Left lobe of liver (tissue), 2 donors: Measurements from ENCODE around the gene ARHGEF10L. TPM values are rescaled to one million over a fixed set of nuclear protein-coding genes. Genes with fewer than 3 reads are reported as not detected.

Source experiments
- ATAC-seq: fragments of 200-7000 bp; cut with Tn5 transposase; one replicate; pipeline ENCODE4 v1.9.1; 2020; ENCODE audit warnings: mild to moderate bottlenecking, moderate library complexity
- DNase-seq: peaks from one replicate; pipeline ENCODE4 v3.0.0-alpha.2; 2020; ENCODE audit warnings: low spot score
- total RNA-seq: library from RNA; stranded (reverse); gene quantifications from one replicate; pipeline ENCODE4 v1.2.1, GENCODE V29; 2021
- donor health status: DM: no; HTN: no; CAD: no; lungs with moderate emphysema.
- donor health status: DM: no; HTN: yes; CAD: no.

The ARHGEF10L gene
- total RNA-seq, 1 donor from 2014 or later: 126 TPM

GRCh38 chr1:17648457-17649145 lies 109.1 kb downstream of the ARHGEF10L start:
- DNase-seq: no peak
- ATAC-seq: no peak

DNA sequence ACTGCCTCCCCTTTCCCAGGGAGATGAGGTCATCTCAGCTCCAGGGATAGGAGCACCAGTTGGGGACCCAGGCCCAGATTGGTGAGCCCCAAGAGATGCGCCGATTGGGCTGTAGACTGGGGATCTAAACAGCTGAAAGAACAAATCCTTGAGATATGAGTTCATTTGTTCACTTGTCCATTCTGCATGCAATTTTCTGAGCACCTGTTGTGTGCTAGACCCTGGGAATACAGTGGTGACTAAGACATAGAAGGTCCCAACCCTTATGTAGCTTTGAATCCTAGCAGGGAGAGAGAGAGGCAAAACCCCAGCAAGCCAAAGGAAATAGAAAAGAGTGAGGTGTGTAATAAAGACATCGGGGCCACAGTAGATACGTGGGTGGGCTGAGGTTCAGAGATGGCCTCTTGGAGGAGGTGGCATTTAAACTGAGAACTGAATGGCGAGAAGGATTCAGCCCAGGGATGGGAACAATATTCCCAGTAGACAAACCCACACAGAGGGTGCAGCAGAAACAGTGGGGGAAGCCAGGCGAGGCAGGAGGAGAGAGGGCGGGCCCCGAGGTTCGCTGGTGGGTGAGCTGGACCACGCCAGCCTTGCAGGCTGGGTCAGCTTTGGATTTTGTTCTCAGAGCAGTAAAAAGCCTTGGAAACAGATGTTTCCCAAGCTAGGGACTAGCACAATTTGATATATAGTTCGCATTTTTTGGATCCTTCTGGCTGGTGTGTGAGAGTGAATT lies 110.0 kb downstream of the ARHGEF10L start:
- DNase-seq: no peak
- ATAC-seq: no peak

GRCh38 chr1:17653276-17653675 lies 113.8 kb downstream of the ARHGEF10L start:
- DNase-seq (no peak), ATAC-seq (no peak)

DNA sequence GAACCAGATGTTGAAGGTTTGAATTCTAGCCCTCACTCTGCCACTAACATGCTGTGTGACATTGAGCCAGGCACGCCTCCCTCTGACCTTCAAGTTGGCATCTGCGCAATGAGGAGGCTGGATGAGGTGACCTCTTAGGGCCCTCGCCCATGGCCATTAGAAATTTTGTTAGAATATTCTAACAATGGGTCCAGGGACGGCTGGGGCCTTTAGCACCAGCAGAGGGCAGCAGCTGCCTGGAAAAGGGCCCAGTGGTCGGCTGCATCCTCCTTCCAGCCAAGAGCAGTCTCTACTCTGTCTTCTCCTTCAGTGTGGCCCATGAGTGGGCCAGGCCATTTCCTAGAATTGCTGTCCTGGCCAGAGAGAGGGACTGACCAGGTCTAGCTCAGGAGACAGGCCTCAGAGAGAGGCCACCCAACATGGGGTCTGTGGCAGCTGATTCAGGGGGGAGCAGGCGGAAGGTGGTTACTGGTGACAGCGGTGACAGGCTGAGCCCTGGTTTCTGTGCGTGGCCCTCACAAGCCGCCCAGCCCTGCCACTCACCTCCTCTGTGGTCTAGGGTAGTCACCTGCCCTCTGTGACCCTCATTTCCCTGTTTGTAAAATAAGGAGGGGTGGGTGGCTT lies 114.3 kb downstream of the ARHGEF10L start:
- ATAC-seq: peak; percentile 49
- no peak for DNase-seq

GRCh38 chr1:17654519-17654918 lies 115.0 kb downstream of the ARHGEF10L start:
- DNase-seq (no peak), ATAC-seq (peak; percentile 8)

DNA sequence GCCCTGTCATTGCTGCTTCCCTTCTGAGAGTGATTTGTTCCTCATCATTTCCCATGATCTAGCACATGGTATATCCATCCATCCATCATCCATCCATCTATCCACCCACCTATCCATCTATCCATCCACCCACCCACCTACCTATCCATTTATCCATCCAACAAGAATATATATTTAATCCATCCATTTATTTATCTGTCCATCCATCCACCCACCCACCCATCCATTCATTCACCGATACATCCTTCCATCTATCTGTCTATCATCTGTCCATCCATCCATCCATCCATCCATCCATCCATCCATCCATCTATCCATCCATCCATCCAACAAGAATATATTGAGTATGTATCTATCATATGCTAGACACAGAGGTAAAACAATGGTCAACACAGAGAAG lies 115.7 kb downstream of the ARHGEF10L start:
- DNase-seq (no peak), ATAC-seq (no peak)

- ATAC-seq: no peak
- no peak for DNase-seq
Observed at GRCh38 chr1:17655922-17656321, 116.4 kb downstream of the ARHGEF10L start.

DNA sequence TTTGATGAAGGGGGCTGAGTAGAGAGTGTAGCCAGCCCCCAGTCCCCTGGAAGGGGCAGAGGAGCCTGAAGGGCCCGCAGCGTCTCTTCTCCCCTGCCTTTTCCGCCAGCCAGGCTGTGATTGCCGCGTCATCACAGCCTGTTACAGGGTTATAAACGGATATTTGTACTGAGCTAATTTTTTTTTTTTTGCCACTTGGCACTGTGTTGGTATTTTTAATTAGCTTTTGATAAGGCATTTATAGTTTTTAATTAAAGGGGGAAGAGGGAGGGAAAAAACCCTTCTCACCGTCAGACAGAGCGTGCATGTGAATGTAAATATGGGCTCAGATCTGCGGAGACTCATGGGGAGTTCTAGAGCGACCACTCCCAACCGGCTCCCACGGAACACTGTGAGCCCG lies 117.9 kb downstream of the ARHGEF10L start:
- no peak for DNase-seq
- no peak for ATAC-seq

DNA sequence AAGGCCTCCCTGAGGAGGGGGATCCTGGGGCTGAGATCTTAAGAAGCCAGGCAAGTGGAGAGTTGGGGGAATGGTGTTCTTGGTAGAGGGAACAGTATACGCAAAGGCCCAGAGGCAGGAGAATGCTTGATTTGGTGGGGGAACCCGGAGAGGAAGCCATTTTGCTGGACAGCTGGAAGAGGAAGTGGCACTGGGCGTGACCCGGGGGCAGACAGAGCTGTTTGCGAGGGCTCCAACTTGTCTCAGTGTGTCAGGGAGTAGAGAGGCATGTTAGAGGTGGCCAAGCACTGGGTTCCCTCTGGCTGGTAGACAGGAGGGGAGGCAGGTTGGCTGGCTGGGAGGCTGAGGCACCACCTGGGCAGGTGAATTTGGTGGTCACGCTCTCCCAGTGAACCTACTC lies 119.3 kb downstream of the ARHGEF10L start:
- ATAC-seq: no peak
- DNase-seq: no peak

GRCh38 chr1:17661546-17662157 lies 122.2 kb downstream of the ARHGEF10L start:
- DNase-seq (no peak), ATAC-seq (peak; percentile 43)

GRCh38 chr1:17662296-17662695 lies 122.8 kb downstream of the ARHGEF10L start:
- DNase-seq: no peak
- no peak for ATAC-seq

DNA sequence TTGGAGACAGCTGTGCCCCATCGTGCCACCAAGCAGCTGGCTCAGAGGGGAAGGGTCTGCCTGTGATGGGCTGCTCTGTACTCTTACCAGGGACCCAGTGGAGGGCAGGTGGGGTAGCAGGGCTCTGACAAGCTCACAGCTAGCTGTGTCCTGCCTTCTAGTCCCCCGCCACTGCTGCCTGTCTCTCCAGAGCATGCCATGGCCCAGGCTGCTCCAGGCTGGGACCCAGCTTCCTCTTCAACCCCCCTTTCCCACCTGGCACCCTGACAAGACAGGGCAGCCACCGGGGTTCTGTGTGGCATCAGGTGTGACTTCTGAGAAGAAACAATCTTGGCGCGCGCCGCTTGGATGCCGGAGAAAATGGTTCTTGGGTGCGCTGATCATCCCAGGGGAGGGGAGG lies 123.3 kb downstream of the ARHGEF10L start:
- DNase-seq: no peak
- ATAC-seq: no peak

DNA sequence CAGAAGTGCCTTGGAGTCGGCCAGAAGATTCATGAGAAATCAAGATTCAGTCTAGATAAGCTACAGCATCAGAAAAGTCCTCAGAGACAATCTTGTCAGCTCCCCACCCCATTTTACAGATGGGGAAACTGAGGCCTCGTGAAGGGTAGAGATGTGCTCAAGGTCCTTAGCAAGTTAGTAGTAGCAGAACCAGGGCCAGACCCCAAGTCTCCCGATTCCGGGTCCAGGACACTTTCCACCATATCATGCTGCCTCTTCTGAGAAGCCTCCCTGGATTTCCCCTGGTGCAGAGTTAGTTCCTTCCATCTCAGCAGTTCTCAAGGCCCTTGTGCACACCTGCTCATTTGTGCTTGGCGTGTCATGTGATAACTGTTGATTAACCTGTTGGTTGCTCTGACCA lies 124.1 kb downstream of the ARHGEF10L start:
- DNase-seq (no peak), ATAC-seq (no peak)

DNA sequence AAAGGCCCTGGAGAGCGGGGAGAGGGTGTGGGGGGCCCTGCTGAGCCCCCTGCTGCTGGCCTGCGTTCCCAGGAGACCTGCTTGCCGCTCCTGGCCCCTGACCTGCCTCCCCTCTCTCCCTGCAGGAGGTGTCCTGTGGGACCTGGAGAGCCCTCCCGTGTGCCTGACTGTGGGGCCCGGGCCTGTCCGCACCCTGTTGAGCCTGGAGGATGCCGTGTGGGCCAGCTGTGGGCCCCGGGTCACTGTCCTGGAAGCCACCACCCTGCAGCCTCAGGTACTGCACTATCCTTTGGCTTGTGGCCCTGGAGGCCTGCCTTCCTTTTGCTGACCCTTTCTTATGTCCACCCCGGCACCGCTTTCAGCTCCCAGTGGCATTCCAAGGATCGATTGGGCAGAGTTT lies 124.8 kb downstream of the ARHGEF10L start:
- DNase-seq: no peak
- peak; percentile 22 for ATAC-seq

GRCh38 chr1:17665054-17665453 lies 125.6 kb downstream of the ARHGEF10L start:
- ATAC-seq (no peak), DNase-seq (no peak)

- DNase-seq (peak; percentile 73), ATAC-seq (peak; percentile 57)
Observed at GRCh38 chr1:17665950-17666720, 126.6 kb downstream of the ARHGEF10L start.

GRCh38 chr1:17667641-17668040 lies 128.1 kb downstream of the ARHGEF10L start:
- DNase-seq: no peak
- ATAC-seq: no peak

- DNase-seq (no peak), ATAC-seq (no peak)
Observed at GRCh38 chr1:17668195-17668594, 128.7 kb downstream of the ARHGEF10L start.

GRCh38 chr1:17668624-17669175 lies 129.2 kb downstream of the ARHGEF10L start:
- ATAC-seq (no peak), DNase-seq (no peak)

- ATAC-seq (no peak), DNase-seq (no peak)
Observed at GRCh38 chr1:17669305-17669704, 129.8 kb downstream of the ARHGEF10L start.
